Uterus (tissue), 2 donors: ENCODE results near the gene TUT7.

Experiments
- POLR2A ChIP-seq, 2 donors: fragments of 450-650 bp; IDR thresholded peaks; one replicate each; pipeline ENCODE4 v1.6.1; 2016; ENCODE audit warnings: antibody characterized with exemption in 2 of 2, mild to moderate bottlenecking in 1 of 2, moderate library complexity in 1 of 2
- TF ChIP-seq, protein P1 (sequence below), 4 experiments: fragments of 200-600 bp in 2 of 4; fragments of 450-650 bp in 2 of 4; sonication (generic) in 2 of 4; IDR thresholded peaks; one replicate each; pipeline ENCODE4 v1.5.1; 2016 to 2019; ENCODE audit warnings: antibody characterized with exemption in 4 of 4, mild to moderate bottlenecking in 2 of 4, moderate library complexity in 1 of 4

DNA sequence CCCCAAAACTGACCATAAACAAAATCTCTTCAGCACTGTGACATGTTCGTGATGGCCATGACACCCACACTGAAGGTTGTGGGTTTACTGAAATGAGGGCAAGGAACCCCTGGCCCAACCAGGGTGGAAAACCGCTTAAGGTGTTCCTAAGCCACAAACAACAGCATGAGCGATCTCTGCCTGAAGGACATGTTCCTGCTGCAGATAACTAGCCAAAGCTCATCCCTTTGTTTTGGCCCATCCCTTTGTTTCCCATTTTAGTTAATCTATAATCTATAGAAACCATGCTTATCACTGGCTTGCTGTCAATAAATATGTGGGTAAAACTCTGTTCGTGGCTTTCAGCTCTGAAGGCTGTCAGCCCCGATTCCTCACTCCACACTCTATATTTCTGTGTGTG, 21.8 kb upstream of the TUT7 start:
- TF ChIP-seq POLR2A (IDR thresholded peaks at IDR 0.05) = no peak
- TF ChIP-seq, protein P1, sequence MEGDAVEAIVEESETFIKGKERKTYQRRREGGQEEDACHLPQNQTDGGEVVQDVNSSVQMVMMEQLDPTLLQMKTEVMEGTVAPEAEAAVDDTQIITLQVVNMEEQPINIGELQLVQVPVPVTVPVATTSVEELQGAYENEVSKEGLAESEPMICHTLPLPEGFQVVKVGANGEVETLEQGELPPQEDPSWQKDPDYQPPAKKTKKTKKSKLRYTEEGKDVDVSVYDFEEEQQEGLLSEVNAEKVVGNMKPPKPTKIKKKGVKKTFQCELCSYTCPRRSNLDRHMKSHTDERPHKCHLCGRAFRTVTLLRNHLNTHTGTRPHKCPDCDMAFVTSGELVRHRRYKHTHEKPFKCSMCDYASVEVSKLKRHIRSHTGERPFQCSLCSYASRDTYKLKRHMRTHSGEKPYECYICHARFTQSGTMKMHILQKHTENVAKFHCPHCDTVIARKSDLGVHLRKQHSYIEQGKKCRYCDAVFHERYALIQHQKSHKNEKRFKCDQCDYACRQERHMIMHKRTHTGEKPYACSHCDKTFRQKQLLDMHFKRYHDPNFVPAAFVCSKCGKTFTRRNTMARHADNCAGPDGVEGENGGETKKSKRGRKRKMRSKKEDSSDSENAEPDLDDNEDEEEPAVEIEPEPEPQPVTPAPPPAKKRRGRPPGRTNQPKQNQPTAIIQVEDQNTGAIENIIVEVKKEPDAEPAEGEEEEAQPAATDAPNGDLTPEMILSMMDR (IDR thresholded peaks at IDR 0.05) = no peak
